Stimulated activated naive CD8-positive, alpha-beta T cell treated with anti-CD3 and anti-CD28 coated beads, Interleukin-15, Interleukin-2, amounts not matched to agents 100 U/mL and 50 U/mL, for 24 hours (primary cell): ENCODE data around the gene NCCRP1.
A peak's percentile ranks its signal among the peaks of the same experiment; 100 is the strongest.

Experiments used
- ATAC-seq: fragments of 150-1000 bp; cut with Tn5 transposase; one replicate; pipeline ENCODE4 v1.10.0; 2021
- DNase-seq: peaks from one replicate; pipeline ENCODE4 v3.0.0; 2021

NCCRP1 gene

DNA sequence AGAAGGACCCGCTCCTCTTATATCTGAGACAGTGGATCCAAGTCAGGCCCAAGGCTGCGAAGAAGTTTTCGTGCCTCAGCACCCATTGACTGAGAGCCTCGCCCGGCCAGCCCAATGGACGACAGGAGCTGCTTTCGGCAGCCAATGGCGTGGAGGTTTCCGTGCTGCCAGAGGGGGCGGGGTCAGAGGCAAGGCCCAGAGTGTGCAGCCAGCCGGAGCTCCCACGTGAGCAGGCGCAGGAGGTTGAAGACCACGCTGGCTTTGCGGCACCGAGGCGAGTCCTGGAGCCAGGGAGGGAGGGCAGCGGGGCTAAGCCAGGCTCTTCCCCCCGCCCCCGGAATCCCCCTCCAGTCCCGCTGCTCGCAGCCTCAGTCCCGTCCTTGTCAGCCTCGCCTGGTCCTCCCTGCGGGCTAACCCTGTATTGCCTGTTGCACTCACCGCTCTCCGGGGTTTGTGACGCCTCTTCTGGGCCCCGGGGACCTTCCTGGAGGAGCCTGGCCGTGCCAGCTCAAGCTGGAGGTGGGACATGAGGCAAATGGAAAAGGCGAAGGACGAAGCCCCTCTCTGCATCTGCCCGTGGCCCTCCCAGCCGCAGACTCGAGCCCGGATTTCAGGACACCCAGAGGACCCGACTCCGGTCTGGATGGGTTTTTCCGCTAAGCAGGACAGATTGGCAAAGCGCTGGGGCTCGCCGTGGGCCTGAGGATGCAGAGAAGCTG lies 50.3 kb downstream of the NCCRP1 start:
- DNase-seq (peak; percentile 36), ATAC-seq (peak; percentile 41)

DNA sequence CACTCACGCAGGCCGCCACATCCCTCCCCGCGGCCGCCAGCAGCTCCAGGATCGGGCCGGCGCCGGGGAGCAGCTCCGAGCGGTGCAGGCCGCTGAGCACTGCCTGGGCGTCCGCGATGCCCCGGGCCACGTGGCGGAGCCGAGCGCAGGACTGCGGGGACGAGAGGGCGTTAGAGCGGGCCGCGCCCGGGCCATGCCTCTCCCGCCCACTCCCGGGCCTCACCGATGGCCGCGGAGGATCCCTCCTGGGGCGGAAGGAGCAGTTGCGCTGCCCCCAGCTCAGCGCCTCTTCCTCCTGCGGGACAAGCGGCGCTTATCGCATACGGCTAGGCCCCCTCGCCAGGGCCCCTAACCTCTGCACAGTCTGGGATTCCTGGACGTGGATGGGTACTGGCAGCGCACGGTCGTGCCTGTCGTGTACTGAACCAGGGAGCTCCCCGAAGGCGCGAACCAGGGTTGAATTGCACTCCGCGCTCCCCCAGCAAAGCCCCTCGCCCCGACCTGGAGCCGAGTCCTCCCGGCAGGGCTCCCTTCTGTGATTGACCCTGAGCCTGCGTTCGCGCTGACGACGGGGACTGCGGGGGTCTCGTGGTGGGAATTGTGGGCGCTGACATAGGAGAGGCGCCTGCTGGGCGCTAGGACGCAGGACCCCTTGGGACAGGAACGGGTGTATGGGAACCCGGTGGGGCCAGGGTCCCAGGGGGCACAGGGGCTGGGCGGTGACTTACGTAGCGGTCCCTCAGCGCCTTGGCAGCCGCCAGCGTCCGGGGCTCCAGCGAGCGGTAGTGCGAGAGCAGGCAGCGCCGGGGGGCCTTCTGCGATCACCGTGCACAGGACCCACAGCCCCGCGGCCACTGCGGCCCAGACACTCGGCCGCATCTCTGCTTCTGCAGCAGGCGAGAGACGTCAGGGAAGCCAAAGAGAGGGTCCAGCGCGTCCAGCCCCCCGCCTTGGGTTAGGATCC lies 51.2 kb downstream of the NCCRP1 start:
- ATAC-seq: peak; percentile 19
- no peak for DNase-seq

DNA sequence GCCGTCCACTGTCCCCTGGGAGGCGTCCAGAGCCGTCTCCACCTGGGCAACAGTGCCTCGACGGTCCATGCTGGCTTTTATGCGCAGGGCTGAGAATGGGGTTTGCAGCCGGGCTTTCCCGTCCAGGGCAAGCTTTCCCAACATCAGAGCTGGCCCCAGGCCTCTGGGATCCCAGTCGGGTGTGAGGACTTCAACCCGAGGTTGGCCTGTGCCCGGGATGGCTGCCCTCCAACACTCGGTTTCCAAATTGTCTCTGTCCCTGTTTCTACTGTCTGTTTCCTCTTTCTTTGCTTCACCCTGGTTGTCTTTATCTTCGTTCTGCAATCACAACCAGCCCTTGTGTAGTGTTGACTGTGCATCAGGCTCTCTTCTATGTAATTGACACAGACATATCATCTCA lies 52.0 kb downstream of the NCCRP1 start, which contains the start of gene IFNL4:
Gene IFNL4, minus strand, starts transcription at position 51 of the 400 bp plus-strand sequence.
- no peak for DNase-seq
- no peak for ATAC-seq

DNA sequence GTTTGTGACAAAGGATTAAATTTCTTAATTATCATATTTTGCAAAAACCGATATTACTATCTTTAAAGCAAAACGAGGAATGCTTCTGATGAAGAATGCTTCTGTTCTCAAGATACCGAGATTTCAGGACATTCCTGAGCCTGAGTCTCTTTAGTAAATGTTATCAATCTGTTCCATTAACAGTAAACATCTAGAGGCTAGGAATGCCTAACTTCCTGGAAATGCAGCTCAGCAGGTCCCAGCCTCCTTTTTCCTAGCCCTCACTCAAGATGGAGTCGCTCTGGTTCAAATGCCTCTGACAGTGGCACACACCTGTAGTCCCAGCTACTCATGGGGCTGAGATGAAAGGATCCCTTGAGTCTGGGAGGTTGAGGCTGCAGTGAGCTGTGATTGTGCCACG lies 54.3 kb downstream of the NCCRP1 start:
- DNase-seq: no peak
- ATAC-seq: no peak
